ENCODE results near the gene ALB.

DNA sequence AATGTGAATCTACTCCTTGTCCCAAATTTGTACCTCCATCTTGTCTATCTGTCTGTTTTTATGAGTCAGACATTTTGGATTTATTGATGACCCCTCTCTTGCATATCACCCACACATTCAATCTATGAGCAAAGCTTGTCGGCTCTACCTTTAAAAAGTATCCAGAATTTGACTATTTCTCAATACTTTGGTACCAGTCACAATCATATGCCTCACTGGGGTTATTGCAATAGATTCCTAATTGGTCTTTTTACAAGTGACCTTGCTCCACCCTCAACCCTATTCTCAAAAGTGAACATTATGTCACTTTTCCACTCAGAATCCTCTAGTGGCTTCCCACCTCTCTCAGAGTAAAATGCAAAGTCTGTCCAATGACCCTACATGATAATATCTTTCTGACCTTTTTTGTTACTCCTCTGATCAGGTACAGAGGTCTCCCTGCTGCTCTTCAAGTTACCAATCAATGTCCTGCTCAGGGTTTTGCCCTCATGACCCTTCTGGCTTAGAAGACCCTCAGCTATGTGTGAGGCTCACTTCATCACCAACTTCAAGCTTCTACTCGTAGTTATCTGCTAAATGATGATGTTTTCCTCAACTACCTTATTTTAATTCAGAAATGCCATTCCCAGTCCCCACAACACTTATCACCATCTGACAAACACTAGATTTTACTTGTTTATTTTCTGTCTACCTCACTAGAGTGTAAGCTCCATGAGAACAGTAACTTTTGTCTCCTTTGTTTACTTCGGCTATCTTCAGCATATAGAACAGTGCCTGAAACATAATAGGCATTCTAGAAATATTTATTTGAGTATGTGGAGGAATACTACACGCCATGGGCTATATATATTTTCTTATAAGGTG, 54.3 kb downstream of the ALB start:
- TF ChIP-seq, protein P1, sequence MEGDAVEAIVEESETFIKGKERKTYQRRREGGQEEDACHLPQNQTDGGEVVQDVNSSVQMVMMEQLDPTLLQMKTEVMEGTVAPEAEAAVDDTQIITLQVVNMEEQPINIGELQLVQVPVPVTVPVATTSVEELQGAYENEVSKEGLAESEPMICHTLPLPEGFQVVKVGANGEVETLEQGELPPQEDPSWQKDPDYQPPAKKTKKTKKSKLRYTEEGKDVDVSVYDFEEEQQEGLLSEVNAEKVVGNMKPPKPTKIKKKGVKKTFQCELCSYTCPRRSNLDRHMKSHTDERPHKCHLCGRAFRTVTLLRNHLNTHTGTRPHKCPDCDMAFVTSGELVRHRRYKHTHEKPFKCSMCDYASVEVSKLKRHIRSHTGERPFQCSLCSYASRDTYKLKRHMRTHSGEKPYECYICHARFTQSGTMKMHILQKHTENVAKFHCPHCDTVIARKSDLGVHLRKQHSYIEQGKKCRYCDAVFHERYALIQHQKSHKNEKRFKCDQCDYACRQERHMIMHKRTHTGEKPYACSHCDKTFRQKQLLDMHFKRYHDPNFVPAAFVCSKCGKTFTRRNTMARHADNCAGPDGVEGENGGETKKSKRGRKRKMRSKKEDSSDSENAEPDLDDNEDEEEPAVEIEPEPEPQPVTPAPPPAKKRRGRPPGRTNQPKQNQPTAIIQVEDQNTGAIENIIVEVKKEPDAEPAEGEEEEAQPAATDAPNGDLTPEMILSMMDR (IDR thresholded peaks at IDR 0.05): no peak
- no peak for TF ChIP-seq TCF7L2 (IDR thresholded peaks at IDR 0.05; ENCODE audit: low read depth, low read length)
- TF ChIP-seq POLR2AphosphoS5 (IDR thresholded peaks at IDR 0.05; ENCODE audit: low read depth, low read length): no peak

Data from Panc1 (cell line).